HuH-7.5 (cell line): ENCODE measurements around the gene SLCO3A1.
"Not testable (repeated sequence)": the region's sequence is repeated elsewhere in the genome, so short reads cannot be mapped to it uniquely, and the experiment has no call there.

ENCODE experiments used
- DNase-seq: peaks from one replicate; pipeline ENCODE4 v3.0.0; 2011; ENCODE audit warnings: low spot score

SLCO3A1 gene

DNA sequence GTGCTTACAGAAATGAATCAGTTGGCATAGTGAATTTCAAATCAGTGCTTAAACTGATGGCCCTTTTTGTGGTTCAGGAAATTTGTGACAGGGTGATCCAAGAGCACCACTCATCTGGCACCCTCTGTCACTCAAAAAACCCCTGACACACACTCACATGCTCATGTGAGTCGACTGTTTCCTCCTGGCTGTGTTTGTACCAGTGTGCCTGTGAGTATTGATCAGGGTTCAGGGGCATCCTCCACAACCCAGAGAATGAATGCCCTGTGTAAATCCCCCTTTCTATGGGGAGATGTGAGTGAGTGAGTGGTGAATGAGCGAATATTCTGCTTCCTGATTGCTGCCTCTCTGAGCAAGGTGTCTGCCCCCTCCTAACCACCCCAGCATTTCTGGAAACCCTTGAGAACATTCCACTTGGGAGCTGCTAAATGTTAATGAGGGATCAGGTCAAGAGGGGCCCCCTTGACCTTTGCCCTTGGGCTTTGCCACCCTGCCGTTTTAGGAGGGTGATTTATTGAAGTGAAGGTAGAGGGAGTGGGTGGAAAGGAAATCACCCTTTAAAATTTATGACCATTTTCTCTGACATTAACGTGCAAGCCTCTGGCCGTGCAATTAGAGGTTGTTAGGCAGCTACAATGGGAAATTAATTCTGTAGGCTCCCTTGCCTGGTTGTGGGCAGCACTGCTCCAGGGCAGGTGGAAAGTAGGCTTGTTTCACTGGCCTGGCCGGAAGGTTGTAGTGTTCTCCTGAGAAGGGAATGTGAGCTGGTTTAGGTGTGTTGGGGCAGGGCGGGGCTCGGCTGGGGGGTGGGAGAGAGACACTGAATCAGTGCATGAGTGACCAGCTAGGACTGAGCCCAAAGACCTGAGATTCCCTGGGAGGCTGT lies 87.2 kb downstream of the SLCO3A1 start:
- DNase-seq, result no peak

DNA sequence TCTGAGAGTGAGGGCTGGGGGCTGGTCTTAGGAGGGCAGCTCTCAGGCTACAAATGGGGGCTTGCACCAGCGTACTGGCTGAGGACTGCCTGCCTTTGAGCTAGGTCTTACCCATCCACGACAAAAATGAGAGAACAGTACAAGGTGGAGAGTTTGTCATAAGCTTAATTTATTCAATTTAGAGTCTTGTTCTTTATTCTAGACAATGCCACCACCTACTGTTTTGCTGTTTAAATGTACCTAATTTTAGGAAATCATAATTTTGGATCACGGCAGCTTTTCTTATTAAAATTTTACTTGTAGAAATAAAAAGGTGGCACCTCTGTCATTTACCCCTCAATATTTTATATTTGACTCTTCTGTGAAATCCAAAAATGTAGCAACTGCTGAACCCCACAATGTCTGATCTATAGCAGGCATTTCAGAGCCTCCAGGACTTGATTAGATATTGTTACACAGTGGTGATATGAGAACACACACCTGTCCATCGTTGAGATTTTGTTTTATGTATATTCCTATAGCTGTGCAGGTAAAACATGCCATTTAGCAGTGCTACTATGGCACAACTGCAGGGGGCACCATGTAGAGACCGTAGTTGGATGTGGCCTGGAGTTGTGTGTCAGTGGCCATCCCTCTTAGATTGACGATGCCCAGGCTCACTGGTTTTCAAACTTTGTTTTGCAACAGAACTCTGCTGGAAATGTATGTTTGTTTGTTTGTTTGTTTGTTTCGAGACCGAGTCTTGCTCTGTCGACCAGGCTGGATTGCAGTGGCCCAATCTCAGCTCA lies 88.6 kb downstream of the SLCO3A1 start:
- no peak for DNase-seq

DNA sequence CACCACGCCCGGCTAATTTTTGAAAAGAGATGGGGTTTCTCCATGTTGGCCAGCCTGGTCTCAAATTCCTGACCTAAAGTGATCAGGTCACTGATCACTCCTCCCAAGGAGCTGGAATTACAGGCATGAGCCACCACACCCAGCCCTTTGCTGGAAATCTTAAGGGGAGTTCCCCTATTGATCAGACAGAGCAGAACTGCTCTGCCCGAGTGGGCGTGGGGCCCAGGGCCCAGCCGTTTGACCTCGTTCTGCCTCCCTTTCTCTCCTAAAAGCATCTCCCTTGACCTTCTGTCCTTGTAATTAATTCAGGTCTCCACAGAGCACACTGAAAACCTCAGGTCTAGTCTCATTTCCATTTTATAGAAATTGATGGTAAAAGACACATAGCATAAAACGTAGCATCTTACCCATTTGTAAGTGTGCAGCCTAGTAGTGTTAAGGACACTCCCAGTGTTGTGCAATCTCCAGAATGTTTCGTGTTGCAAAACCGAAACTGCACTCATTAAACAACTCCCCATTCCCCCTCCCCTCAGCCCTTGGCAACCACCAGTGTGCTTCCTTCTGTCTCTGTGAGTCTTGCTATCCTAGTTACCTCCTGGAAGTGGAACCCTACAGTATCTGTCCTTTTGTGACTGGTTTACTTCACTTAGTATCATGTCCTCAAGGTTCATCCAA lies 89.3 kb downstream of the SLCO3A1 start:
- no peak for DNase-seq

DNA sequence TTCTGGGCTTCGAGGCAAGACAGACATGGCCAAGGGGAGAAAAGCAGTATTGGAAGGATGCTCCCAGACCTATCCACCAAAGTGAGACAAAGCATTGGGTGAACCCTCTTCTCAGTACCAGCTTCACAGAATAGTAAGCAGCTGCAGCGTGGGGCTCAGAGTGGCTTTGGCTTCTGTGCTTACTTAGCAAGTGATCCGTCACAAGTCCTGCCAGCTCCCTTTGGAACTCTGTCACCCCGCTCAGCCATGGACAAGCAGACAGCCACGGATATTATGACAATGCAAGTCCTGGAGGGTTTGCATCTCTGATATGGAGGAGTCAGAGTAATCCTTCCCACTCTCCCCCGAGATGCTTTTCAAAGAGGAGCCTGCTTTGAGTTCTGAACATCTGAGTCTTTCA lies 90.8 kb downstream of the SLCO3A1 start:
- no peak for DNase-seq

DNA sequence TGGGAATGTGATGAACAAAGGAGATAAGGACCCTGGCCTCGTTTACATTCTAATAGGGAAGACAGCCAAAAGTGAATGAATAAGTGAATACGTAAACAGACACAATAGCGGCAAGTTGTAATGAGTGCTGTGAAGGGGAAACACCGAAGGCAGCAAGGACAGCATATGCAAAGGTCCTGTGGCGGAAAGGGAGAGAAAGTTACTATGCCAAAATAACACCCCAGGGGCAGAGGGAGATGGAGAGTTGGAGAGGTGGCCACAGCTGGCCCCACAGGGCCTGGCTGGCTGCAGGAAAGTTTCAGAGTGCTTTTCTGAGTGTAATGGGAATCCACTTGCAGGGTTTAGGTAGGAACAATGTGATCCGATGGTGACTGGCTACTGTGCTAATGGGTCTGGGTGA lies 91.9 kb downstream of the SLCO3A1 start:
- no peak for DNase-seq

DNA sequence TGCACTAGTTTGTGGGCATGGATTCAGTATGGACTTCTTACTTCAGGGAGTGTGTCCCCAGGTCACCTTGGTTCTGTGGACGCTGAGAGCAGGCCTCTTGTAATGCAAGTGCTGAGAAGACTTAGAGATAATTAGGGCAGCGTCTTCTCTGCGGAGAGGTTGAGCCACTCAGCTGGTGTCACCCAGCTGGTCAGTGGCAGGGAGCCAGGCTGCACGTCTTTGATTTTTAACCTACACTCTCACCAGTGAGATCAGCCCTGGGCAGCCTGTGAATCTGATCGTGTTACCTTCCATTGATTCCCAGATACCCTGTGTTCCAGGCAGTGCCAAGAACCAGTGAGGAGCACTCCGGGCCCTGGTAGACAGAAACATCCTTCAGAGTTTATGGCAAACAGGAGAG lies 92.6 kb downstream of the SLCO3A1 start:
- DNase-seq, result no peak

DNA sequence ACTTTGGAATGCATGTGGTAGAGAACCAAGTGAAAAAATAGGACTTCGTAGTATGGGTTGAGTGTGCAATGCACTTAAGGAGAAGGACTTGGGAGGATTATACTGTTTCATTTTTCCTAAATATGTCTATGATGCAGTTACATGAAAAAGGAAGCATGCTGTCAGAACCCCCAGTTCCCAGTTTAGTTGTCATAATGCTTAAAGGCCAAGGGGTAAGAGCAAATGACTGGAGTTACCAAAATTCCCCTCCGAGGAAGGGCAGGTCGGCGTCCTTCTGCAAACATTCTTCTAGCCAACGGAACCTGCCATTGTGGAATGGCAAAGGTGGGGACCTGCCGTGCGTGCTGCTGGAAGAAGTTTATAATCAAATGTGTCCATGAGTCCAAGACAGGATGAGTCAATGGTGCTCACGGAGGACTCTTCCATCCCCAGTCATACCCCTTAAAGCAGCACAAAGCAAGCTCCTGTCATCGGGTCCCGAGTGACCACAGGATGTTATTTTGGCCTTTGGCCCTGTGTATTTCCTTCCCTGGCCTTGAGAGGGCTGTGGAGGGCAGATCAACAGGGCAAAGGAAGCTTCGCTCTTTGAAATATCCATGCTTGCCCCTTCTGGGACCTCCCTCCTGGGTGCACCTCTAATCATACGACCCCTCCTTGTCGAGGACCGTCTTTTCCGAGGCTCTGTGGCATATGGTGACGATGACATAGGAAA lies 93.2 kb downstream of the SLCO3A1 start:
- DNase-seq, result no peak

DNA sequence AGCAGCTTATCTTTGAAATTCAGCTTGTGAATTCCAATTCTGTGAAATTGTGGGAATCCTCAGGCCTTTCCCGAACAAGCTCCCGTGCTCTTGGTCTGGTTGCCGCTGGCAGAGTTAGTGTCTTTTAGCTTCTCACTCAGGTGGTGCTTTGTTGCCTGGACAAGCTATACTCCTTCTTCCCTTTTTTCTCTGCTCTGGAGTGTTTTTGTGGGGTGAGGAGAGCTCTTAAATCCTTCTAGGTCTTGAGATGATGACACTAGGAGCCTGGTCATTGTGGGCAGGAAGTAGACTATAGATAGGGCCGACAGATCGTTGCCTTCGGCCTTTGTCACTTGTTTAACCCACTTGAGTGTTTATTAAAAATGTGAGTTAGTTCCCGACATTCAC lies 93.8 kb downstream of the SLCO3A1 start:
- DNase-seq, result no peak

DNA sequence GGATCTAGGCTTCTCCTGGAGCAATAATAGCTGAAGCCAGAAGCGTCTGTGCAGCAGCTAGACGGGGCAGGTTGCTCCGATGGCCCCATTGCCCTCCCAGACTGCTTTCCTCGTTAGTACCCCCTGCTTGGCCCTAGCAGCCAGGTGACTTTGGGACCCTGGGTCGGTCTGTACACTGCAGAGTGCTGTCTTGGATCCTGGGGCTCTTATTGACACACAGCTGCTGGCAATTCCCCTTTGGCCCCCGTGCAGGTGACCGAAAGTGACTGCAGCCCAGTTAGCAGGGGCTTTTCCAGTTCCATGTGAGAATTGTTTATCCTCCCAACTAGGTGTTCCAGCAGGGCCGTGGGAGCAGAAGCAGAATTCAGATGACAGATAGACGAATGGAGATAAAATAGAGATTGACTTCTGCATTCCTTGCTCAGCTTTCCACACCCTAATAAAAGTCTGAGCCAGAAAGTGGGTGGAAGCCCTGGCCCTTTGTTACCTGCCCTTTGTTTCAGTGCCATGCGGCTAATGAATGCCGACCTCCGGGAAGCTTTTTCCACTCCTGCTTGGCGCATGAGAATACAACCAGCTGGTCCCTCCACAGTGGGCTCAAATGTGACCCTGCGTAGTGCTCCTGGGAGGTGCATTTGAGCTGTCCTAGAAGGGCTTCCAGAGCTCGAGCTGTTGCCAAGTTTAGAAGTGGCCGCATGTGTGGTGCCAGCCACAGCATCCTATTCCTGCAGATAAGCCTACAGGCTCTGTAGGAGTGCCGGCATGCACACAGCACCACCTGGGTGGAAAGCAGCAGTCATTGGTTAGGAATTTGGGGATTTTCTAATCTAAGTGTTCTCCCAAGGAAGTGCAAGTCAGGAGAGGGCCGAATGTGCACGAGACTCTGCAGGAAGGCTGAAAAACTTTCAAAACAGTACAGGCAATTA lies 94.4 kb downstream of the SLCO3A1 start:
- DNase-seq, result no peak

DNA sequence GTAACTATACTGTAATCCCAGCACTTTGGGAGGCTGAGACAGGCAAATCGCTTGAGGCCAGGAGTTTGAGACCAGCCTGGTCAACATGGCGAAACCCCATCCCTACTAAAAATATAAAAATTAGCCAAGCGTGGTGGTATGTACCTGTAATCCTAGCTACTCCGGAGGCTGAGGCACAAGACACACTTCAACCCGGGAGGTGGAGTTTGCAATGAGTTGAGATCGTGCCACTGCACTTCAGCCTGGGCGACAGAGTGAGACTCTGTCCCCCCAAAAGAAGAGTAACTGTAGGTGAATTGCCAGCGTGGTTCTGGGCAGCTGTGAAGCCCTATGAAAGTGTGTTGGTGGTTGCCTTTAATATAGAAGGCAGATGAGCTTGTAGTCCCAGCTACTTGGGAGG lies 95.9 kb downstream of the SLCO3A1 start:
- no peak for DNase-seq

DNA sequence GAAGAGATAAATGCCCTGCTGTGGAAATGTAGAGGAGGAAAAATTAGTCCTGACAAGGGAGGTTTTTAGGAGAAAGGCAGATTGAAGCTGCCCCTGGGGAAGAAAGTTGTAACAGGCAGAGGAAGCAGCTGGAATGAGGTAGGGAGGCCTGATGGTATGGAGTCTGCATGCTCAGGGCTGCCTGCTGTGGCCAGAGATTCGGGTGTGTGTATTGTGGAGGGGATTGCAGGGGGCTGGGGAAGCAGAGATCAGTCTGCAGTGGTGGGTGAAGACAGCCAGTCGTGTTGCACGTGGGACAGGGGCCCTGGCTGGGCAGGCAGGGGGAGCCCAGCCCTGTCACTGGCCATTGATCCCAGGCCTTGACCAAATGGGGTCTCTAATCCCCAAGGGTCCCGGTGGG lies 96.5 kb downstream of the SLCO3A1 start:
- no peak for DNase-seq

DNA sequence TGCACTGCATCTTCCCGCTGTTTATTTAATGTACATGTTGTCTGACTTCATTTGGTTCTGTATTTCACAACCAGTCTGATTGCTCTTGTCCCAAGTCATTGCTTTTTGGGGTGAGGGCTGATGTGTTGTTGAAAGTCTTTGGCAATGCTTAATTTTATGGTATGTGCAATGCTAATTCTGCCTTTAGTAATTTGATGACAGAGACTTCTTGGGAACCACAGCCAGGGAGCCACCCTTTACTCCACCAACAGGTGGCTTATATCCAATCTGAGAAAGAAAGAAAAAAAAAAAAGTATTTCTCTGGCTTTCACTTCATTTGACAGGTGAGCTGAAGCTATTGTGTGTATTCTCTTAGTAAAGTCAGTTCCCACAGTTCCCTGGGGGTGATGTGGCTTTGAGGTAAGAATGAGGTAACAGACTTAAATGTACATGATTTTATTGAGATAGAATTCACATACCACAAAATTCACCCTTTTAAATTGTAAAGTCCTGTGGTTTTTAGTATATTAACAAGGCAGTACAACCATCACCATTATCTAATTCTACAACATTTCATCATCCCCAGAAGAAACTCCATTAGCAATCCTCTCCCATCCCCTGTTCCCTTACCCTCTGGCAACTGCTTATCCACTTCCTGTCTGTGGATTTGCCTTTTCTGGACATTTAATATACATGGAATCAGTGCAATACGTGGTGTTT lies 97.3 kb downstream of the SLCO3A1 start:
- DNase-seq, result no peak

DNA sequence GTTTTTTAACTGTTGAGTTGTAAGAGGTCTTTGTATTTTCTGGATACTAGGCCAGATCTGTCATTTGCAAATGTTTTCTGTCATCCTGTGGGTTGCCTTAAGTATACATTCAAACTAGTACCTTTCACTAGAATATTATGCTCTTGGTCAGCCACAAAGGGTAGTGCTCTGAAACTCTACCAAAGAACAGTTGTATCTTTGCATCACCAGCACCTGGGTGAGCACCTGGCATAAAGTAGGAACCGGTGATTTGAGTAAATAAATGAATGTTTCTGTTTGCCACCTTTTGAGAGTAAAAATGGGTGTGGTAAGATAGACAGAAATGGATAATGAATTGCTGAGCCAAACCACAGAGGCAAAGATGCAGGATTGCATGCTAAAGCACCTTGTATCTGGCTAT lies 98.7 kb downstream of the SLCO3A1 start:
- DNase-seq, result no peak

DNA sequence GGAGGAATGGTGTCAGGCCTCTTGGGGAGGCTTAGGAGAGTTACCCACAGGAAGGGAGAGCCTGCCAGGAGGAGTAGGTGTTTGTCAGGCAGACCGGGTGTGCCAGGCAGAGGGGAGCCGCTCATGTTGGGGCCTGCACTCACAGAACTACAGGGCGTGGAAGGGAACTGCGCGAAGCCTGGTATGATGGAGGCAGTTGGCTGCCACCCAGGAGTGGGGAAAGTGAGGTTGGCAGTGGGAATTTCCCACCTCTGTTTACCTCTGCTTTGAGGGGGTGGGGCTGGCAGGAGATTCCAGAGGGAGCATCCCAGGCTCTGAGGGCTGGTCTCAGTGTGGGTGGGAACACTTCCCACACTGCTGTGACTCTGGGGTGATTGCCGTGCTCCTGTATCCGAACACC lies 99.9 kb downstream of the SLCO3A1 start:
- DNase-seq, result no peak

DNA sequence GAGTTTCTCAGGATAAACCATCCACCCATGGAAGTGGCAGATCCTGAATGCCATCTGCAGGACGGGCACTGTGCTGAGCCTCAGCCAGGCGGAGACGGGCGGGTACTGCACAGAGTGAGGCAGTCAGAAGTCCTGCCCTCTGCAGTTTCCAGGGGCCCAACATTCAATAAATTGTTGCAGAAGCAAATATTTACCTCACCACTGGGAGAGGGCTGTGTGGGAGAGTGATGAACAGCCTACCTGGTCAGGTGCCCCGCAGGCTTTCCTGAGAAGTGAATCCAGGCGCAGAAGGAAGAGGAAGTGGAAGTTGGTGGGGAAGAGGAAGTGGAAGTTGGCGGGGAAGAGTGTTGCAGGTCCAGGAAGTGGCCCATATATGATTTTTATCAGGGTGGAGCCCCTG lies 100.8 kb downstream of the SLCO3A1 start:
- DNase-seq, result no peak

DNA sequence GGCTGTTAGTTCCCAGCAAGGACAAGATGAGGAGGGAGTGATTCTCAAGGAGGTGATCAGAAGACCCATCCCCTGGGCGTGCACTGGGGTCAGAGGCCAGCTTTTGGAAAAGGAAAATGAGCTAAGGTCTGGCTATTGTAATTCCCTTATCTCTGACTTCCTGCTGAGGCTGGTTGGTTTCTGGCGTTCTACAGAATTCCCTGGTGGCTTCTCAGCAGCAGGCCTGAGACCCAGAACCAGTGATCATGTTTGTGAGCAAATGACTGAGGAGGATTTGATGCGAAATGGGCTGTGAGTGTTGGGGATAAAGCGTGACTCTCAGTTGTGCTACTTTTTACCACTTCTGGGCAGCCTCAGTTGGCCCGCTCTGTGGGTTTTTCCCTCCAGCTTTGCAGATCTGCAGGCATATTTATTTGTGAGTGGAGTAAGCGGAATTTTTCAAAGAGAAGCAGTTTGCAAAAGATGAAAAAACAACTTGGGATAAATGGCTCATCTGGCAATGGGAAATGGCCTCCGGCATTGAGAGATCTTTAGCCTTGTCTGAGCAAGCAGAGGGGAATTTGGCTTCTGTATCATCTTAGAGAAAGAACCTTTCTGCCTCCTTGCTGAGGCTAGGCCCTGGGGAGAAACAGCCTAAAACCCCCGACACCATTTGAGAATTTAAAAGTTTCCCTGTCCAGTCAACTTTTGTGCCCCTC lies 102.7 kb downstream of the SLCO3A1 start:
- DNase-seq, result no peak

DNA sequence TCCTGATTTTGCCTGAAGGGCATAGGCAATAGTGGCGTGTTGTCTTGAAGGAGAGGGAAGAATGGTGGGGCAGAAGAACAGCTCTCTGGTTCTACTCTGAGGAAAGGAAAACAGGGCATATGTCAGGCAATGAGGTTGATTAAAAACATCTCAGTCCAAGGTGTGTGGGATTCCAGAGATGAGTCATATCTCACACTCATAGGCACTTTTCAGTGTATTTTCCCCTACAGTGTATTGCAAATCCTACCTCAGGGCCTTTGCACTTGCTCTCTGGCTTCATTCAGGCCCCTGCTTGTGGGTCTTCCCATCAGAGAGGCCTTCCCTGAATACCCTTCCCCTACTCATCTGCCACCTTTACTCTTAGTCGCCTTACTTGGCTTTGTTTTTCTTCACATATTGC lies 107.8 kb downstream of the SLCO3A1 start:
- DNase-seq, result no peak

DNA sequence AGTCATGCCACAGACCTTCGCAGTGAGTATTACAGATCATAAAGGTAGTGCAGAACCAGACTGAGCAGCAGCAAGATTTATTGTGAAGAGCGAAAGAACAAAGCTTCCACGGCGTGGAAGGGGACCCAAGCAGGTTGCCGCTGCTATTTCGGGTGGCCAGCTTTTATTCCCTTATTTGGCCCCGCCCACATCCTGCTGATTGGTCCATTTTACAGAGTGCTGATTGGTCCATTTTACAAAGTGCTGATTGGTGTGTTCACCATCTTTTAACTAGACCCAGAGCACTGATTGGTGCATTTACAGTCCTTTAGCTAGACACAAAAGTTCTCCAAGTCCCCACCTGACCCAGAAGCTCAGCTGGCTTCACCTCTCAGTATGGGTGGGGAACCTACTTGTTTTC lies 110.2 kb downstream of the SLCO3A1 start:
- not testable (repeated sequence) for DNase-seq

DNA sequence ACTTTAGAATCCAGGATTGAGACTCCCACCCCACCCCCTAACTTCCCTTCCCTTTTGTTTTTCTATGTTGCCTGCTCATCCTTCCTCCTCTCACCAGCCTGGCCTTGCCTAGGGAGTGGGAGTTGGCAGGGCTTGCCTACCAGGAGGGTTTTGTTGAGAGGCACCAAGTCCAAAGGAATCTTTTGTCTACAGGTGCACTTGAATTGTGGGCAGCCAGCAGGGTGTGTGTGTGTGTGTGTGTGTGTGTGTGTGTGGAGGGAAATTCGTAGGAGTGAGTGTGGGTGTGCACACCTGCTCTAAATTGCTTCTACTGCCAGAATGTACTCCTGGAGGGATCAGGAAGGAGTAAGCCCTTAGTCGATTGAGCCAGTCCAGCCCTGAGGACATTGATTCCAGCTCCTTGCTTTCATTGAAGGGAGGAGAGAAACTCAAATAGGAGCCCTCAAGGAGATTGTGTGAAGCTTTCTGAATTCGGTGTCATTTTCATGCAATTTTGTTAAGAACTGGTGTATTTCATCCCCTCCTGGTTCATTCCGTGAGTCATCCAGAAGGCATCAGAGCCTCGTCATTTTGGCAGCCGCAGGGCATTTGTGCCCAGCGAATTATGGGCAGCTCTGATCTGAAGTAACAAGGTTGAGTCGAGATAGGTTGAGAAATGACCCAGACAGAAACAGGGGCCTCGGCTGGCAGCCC lies 112.1 kb downstream of the SLCO3A1 start:
- DNase-seq, result no peak
